ENCODE results near the gene LDLRAD4.

- TF ChIP-seq CTCF (IDR thresholded peaks at IDR 0.05) (no peak), POLR2AphosphoS5 (IDR thresholded peaks at IDR 0.05) (no peak), POLR2A (IDR thresholded peaks at IDR 0.05) (no peak)
Measured at GRCh38 chr18:13400636-13401315, 182.2 kb downstream of the LDLRAD4 start.

Data from stomach (tissue), 4 donors.